Activated CD4-positive, alpha-beta T cell treated with anti-CD3 and anti-CD28 coated beads for 4 hours (primary cell): ENCODE results near the gene SCLY.
"Not testable (repeated sequence)": the region's sequence is repeated elsewhere in the genome, so short reads cannot be mapped to it uniquely, and the experiment has no call there.

ENCODE experiments used
- DNase-seq, 2 donors: peaks; one replicate each; pipeline ENCODE4 v3.0.0-alpha.2; 2020

The SCLY gene, protein sequence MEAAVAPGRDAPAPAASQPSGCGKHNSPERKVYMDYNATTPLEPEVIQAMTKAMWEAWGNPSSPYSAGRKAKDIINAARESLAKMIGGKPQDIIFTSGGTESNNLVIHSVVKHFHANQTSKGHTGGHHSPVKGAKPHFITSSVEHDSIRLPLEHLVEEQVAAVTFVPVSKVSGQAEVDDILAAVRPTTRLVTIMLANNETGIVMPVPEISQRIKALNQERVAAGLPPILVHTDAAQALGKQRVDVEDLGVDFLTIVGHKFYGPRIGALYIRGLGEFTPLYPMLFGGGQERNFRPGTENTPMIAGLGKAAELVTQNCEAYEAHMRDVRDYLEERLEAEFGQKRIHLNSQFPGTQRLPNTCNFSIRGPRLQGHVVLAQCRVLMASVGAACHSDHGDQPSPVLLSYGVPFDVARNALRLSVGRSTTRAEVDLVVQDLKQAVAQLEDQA

DNA sequence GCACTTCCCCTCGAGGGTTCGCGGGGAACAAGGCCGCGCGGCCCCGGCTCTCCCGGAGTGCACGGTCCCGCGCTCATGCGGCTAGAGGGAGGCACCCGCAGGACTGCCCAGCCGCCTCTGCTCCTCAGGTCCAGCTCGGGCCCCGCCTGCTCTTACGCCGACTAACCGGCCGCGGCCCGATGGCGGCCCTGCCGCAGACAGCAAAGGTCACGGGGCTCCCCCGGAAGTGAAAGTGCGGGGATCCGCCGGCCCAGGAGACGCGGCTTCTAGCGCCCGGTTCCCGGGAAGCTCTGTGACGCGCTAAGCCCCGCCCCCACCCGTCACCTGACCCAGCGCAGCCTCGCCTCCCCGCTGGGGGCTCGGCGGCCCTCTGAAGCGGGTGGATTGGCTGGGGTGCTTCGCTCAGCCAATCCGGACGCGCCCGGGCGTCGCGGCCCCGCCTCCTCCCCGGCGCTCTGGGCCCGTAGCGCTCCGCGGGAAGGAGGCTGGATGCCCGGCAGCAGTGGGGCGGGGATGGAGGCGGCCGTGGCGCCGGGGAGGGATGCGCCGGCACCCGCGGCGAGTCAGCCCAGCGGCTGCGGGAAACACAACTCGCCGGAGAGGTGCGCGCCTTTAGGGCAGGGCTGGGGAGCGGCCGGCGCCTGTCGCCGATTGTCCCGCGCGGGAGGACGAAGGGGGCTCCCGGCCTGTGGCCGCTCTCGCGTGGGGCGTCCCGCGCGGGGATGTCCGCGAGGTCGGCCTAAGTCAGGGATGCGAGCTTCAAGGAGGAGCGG, at the start of gene SCLY:
Gene SCLY, plus strand, starts transcription at position 460 of the 773 bp plus-strand sequence. Its CDS starts 54 bp downstream, at position 514.
- peak; percentile 95 to 96 for DNase-seq

DNA sequence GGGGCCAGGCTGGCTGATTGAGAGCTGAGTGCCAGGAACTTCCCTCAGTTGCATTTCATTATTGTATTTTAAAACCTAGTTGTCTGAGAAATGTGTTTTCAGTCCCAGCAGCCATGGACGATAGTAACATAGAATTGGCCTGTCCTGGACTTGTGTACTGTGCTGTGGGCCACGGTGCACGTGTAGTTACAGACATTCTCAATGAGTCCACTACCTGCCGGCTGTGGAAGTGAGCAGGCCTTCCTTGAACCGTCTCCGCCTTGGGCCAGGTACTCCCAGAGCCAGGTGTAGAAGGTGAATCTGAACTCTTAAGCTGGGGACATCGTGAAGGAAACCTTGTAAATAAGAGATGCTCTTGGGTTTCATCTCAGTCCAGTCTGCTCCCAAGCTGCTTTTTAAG, 47.0 kb upstream of the SCLY start:
- no peak for DNase-seq

DNA sequence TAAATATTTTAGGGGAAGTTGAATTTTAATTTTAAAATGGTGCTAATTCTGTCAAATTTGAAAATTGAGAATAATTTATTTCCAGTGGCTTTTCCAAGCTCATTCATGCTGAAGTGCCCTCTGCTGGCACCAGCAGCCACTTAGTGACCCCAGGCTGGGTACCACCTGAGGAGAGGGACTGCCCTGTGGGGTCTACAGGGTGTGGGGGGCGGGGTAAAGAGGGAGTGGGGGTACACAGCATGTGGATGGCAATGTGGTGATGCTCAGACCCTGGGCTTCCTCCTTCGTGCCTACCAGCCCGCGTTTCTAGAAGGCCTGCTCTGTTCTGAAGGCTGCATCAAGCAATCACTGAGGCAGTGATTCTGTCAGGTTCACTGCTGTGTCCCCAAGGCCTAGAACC, 45.1 kb upstream of the SCLY start:
- no peak for DNase-seq

DNA sequence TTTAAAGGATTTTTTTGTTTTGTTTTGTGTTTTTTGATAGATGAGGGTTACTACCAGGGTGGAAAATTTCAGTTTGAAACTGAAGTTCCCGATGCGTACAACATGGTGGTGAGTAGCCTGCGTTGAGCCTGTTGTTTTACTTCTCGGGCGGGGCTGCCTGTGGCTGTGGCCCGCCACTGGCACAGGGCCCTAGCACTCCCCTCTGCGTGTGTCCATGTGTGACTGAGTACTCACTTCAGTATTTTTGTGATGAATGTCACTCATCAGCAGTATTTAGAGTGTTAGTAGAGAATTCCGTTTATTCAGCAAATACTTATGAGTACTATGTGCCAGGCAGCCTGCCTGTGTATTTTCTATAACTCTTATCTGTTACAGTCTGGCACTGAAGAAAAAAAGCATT, 44.3 kb upstream of the SCLY start:
- DNase-seq: no peak

DNA sequence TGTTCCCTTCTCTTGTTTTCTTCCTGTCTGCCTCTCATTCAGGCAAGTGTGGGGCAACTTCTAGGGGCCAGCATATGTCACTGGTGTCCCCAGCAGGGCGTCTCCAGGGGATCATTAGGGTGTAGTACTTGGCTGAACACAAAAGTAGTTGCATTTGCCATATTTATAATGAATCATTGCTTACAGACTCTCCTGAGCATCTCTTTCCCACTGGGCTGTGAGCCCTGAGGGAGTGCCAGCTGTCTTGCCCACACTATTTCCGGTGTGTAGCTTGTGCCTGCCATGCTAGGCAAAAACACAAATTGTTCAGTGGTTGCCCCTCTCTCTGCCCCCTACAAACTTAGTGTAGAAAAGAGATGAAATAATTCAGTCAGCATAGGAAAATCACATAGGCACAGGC, 40.8 kb upstream of the SCLY start:
- DNase-seq: no peak

DNA sequence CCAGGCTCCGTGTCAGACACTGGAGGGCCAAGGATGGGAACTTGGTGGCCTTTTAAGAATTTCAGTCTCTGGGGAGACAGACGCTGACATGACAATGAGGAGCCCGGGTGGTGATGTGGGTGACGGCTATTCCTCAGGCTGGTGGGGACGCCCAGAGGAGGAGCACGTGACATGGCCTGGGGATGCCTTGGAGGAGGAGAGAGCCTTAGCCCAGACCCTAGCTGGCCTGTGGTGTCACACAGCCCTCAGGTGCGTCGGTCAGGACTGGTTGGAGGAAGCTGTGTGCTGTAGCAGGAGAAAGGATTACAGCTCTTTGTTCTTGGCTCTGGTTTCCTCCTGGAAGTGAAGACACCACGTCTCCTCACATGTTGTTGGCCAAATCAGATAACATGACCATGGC, 40.0 kb upstream of the SCLY start:
- no peak for DNase-seq

DNA sequence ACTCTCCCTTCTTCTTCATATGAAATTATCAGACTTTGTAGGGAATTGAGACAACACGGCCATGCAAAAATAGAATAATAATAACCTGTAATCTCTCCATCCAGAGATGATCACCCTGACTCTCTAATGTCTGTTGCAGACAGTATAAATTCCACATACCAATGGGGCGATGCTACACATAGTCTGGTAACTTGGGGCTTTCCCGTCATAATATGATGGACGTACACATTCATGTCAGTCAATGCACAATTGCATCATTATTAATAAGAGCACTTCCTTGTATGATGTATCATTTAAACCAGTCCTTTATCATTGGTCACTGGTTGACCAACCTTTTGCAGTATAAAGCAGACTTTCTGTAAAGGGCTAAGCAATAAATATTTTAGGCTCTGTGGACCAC, 39.5 kb upstream of the SCLY start:
- no peak for DNase-seq

DNA sequence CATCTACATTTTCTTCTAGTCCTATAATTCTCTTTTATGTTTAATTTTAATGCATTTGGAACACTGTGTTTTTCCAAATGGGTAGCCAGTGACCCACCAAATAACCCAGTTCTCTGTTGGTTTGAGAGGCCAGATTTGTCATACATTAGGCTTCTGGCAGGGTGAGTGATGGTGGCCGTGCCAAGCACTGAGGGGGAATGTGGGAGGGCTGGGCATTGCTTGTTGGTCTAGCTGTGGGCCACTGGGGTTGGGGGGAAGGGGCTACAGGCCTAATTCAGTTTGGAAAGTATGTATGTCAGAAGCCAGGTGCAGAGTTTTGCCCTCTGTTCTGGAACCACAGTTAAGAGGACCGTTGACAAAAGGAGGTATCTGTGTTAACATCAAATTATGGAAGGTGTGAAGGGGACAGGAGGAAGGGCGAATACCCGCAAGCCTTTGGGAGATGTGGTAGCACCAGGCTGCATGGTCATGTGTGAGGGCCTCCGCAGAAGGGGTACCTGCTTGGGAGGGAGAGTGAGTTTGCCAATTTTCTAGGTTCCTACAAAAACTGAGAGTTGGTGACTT, 38.1 kb upstream of the SCLY start:
- no peak for DNase-seq

DNA sequence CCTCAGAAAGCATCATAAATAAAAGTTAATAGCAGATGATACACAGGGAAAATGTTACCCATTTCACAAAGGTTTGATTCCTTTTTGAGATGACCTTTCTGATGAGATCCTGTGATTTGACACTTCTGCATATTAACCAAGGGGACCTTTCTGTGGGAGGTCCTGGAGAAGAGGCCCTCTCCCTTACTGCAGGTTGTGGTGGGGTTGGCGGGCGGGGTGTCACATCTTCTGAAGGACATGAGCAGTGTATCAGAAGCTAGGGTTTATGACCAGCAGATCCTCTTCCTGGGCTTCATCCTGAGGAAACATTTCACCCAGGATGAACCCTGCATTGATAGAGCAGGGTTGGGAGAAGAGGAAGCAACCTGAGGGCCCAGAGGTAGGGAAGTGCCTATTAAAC, 37.2 kb upstream of the SCLY start:
- no peak for DNase-seq

DNA sequence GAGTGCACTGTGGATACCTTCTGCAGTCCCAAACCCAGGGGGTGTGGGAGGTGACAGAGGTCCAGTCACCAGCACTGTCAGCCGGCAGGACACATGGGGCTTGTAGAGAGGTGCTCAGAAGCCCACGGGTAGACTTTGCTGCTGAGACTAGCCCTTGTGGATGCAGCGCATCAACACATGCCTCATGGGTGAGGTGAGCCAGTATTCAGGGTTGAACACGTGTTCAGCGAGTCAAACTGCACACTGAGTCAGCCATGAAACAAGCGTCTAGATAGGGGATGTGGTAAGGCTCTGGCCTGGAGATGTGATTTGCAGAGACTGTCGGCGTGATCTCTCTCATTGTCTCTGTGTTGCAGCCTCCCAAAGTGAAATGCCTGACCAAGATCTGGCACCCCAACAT, 35.8 kb upstream of the SCLY start:
- DNase-seq: no peak

DNA sequence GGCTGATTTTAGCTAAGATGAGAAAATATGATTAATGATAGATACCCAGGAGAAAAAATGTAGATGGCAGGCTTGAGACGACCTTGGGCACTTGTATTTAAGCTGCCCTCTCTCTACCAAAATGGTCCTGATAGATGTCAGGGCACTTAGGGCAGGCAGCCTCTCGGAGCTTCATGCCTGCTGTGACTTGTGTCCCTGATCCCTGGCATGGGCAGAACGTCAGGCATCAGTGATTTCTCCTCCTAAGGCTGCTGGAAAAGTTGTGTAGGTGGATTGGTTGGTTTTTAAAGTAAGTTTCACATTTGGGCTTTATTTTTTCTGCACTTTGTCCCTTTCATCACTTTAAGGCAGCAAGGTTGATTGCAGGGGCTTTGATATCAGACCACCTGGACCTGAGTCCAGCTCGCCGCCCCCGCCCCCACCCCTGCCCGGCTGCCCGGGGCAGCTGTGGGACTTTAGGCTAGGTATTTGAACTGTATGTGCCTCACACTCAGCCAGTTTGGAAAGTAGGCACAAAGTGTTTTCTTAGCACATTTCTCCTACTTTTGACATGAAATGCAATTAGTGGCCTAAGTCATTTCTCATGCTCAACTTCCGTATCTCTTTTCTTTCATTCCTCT, 35.0 kb upstream of the SCLY start:
- no peak for DNase-seq

DNA sequence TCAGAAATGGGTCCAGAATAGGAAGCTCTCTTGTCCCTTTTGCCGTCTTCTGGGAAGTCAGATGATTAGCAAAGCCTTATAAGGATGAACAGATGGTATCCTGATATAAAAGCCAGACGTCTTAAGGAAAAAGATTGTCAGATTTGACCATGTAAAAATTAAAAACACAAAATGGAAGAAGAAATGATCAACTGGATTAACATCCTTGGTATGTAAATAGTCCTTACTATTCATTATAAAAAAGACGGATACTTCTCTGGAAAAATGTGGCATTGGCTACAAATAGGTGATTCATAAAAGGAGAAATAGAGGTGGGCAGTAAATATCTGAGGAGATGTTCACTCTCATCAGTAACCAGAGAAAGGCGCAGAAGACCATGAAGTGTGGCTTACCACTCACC, 33.7 kb upstream of the SCLY start:
- DNase-seq: no peak

DNA sequence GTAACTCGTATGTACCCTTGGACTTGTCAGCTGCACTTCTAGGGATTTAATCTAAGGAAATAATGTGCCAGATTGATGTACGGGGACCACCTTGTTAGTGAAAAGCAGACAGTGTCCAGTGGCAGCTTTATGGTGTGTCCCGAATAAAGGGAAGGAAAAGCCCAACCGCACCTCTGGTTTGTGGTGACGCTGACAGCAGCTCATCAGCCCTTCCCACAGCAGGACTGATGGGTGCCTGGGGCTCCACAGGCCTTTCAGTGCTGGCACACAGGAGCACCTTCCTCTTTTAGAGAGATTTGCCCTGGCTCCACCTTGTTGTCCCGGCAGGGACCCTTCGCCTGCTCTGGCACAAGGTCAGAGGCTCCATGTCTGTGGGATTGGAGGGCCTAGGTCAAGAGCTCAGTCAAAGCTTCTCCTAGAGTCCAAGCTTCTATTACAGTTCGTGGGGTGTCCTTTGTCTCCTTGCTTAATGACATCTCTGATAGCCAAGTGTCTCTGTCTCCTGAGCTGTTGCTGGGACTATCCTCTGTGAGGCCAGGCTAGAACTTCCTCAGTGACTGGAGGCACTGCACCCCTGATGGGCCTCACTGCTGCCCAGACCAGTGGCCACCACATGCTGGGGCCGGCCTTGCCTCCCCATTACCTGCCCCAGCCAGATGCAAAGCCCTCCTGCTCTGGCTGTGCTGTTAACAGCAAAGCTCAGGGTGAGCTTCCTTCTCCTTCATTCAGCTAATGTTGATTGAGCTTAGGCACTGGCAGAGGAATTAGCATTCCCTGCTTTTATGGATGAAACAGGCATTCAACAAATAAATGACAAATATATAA, 33.0 kb upstream of the SCLY start:
- DNase-seq: no peak

DNA sequence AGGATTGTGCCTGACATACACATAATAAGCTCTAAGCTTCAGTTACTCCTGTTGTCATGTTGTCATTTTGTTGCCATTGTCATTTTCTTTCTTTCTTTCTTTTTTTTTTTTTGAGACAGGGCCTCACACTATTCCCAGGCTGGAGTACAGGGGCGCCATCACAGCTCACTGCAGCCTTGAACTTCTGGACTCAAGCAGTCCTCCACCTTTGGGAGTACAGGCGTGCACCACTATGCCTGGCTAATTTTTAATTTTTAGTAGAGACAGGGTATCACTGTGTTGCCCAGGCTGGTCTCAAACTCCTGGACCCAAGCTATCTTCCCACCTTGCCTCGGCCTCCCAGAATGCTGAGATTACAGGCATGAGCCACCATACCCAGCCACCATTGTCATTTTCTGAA, 30.9 kb upstream of the SCLY start:
- no peak for DNase-seq

DNA sequence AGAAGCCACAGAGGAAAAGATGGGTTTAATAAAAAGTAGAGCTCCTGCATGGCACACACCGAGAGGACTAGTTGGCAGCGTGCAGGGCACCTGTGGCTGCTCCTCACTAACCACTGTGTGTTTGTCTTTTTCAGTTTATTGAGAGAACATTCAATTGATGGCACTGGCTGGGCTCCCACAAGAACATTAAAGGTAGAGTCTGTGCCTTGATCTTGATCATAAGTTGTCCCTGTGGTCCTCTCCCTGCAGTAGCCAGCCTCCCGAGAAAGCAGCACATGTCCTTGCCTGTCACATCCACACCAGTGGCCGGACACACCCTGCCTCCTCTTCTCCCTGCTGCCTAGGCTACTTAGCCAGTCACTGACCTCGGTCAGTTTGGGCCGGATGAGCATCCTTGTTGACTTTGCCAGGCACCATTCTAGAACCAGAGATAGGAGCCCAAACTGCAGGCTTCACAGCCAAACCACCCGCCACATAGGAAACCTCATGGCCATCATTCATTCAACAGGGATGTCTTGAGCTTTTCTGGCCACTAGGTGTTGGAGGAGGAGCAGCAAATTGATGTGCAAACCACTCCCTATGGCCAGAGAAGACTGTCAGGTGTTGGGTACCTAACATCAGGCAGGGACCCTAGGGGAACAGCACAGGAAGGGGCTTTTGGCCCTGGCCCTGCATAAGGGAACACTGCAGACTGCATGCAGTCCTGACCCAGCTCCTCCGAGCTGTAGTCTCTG, 30.2 kb upstream of the SCLY start:
- DNase-seq: no peak

DNA sequence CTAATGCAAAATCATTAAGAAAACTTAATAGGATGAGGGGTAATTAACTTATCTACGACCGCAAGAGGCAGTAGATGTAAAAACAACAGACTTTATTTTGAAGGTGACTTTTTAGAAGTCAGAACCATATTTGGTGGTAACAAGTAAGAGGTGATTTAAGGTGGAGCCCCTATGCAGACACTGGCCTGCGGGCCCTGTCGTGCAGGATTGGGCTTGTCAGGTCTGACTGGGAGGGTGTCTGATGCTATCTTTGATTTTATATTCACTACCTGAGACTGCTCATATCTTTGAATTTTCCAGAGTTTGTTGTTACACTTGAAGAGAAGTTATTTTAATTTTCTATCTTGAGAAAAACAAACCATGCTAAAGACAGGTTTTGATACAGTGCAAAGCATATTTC, 29.1 kb upstream of the SCLY start:
- no peak for DNase-seq

DNA sequence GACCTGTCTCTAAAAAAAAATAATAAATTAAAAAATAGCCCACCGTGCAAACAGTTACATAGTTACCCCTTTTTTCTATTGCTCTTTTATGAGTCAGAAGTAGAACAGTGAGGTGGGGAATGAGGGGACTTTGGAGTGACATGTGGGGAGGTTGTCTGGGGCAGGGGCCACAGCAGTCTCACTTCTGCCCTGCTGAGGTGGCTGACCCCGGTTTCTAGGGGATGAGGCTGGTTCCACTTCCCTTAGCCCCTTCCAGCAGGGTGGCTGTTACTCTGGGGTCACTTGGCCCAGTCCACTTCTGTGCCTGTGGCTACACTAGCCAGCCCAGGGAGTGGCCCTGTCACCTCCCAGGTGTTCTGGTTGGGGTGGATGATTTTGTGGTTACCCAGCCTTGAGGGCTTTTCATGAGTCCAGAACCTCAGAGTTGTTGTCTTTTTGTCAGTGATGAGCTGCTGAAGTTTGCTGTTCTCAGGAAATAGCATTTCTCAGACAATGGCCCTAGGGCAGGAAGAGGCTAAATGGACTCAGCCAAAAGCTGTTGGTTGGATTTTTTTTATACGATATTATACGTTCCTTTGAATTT, 28.0 kb upstream of the SCLY start:
- DNase-seq: no peak

DNA sequence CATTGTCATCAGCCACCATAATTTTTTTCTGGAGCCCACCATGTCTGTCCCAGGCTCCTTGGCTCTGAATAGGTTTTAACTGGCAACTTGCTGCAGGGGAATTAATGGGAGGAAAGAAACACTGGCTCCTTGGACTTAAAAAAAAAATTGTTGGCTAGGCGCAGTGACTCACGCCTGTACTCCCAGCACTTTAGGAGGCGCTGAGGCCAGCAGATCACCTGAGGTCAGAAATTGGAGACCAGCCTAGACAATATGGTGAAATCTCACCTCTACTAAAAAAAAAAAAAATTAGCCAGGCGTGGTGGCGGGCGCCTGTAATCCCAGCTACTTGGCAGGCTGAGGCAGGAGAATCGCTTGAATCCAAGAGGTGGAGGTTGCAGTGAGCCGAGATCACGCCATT, 26.8 kb upstream of the SCLY start:
- not testable (repeated sequence) for DNase-seq

DNA sequence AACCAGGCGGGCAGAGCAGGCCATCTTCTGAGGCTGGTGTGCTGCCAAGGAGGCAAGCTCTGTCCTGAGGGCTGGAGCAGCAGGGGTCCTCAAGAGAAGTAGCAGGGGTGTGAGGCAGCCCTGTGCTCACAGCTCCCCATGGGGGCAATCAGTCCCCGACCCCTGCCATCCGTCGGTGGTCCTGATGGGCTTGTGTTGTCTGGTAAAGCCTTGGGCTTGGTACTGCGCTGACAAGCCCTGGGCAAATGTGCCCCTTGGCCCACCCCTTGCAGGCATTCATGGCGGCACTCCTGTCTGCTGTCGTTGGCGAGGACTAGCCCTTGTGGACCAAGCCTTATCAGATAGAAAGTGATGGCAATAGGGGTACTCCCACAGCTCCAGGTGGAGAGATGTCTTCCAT, 22.6 kb upstream of the SCLY start:
- DNase-seq: no peak

DNA sequence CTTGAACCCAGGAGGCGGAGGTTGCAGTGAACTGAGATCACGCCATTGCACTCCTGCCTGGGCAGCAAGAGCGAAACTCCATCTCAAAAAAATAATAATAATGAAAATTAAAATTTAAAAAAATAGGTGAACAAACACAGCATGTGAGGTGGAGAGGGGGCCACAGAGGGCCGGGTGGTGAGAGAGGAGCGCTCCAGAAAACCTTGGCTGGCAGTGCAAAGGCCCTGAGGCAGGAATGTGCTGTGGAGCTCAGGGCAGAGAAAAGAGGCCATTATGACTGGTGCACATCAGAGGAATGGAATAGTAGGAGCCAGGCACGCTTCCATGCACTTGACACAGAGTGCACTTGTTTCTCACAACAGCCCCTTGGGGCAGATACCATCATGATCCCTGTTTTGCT, 21.6 kb upstream of the SCLY start:
- DNase-seq: no peak

DNA sequence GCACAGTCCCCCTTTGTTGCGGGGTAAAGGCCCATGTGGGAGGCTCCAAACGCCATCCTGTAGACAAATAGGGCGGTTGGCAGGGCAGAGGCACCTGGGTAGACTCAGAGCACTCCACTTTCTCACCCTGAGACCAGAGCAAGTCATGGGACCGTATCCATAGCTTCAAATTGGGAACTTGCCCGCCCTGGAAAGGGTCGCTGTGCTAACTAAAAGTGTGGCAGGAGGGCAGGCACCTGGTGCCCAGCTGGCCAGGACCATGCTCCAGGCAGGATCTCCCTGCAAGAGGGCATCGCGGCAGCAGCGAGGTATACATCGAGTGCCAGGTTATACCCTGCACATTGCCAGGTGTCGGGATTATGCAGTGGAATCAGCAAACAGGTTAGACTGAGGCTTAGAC, 20.8 kb upstream of the SCLY start:
- no peak for DNase-seq

DNA sequence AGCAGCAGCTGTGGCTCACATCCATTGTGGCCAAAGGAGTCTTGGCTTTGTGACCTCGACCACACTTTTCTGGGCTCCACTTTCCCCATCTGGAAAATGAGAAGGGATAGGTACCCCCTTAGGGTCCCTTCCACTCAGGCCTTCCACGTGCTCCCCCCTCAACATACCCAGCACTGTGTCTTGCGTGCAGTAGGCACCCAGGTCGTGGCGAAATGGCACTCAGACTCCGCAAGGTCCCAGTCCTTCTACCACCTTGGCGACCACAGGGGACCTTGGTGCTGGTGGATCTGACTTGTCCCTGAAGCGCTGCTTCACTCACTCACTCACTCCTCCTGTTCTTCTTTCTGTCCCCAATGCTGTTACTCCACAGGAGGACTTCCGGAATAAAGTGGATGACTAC, 19.9 kb upstream of the SCLY start:
- DNase-seq: no peak
